Measurements from ENCODE around the gene SMCP.
A peak's percentile ranks its signal among the peaks of the same experiment; 100 is the strongest.

SMCP gene

GRCh38 chr1:152912900-152913299, 34.8 kb downstream of the SMCP start:
- no peak overlapping the region for H3K4me3 Mint-ChIP-seq
- TF ChIP-seq, protein P1, sequence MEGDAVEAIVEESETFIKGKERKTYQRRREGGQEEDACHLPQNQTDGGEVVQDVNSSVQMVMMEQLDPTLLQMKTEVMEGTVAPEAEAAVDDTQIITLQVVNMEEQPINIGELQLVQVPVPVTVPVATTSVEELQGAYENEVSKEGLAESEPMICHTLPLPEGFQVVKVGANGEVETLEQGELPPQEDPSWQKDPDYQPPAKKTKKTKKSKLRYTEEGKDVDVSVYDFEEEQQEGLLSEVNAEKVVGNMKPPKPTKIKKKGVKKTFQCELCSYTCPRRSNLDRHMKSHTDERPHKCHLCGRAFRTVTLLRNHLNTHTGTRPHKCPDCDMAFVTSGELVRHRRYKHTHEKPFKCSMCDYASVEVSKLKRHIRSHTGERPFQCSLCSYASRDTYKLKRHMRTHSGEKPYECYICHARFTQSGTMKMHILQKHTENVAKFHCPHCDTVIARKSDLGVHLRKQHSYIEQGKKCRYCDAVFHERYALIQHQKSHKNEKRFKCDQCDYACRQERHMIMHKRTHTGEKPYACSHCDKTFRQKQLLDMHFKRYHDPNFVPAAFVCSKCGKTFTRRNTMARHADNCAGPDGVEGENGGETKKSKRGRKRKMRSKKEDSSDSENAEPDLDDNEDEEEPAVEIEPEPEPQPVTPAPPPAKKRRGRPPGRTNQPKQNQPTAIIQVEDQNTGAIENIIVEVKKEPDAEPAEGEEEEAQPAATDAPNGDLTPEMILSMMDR (IDR thresholded peaks at IDR 0.05; ENCODE audit: unreplicated experiment in 3 of 3) = no peak
- H3K4me1 Mint-ChIP-seq = no peaks in the 10 kb centered on the region
- H3K36me3 Mint-ChIP-seq (ENCODE audit: low read depth) = no peaks in the 10 kb centered on the region
- H3K9me3 Mint-ChIP-seq = peaks cover 9% of the 10 kb centered on the region
- H3K27ac Mint-ChIP-seq = no peak overlapping the region
- no peaks in the 10 kb centered on the region for H3K27me3 Mint-ChIP-seq (ENCODE audit: low read depth)

GRCh38 chr1:152917794-152918193, 39.7 kb downstream of the SMCP start:
- H3K4me1 Mint-ChIP-seq = no peaks in the 10 kb centered on the region
- no peaks in the 10 kb centered on the region for H3K36me3 Mint-ChIP-seq (ENCODE audit: low read depth)
- TF ChIP-seq, protein P1 (IDR thresholded peaks at IDR 0.05; ENCODE audit: unreplicated experiment in 3 of 3) = peak; percentile 29 to 49 (median 40)
- H3K27ac Mint-ChIP-seq = no peak overlapping the region
- no peak overlapping the region for H3K4me3 Mint-ChIP-seq
- H3K9me3 Mint-ChIP-seq = peaks cover 2% of the 10 kb centered on the region
- no peaks in the 10 kb centered on the region for H3K27me3 Mint-ChIP-seq (ENCODE audit: low read depth)

DNA sequence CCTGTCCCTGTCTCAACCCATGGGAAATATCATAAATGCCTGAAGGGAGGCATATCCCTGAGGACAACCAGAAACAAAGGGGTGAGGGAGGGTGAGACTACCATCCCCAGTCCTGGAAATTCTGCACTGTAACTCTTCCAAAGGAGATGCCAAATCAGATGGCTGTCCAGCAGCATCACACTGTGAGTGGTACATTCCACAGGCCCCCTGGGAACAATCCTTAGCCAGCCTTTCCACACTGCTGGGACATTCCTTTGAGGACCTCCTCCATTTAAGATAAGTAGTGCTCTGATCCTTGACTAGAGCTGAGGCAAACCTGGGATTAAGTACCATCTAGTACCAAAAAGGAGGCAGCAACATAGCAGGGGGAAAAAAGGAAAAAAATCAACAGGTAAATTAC, 40.9 kb downstream of the SMCP start:
- no peak overlapping the region for H3K27ac Mint-ChIP-seq

GRCh38 chr1:152924191-152924590, 46.1 kb downstream of the SMCP start:
- no peaks in the 10 kb centered on the region for H3K36me3 Mint-ChIP-seq (ENCODE audit: low read depth)
- peaks cover 7% of the 10 kb centered on the region for H3K9me3 Mint-ChIP-seq
- TF ChIP-seq, protein P1 (IDR thresholded peaks at IDR 0.05; ENCODE audit: unreplicated experiment in 3 of 3) = no peak
- no peaks in the 10 kb centered on the region for H3K27me3 Mint-ChIP-seq (ENCODE audit: low read depth)
- H3K4me3 Mint-ChIP-seq = no peak overlapping the region
- H3K4me1 Mint-ChIP-seq = no peaks in the 10 kb centered on the region
- H3K27ac Mint-ChIP-seq = no peak overlapping the region

More for the DNA sequence above, 40.9 kb downstream of the SMCP start:
- H3K36me3 Mint-ChIP-seq (ENCODE audit: low read depth) = no peaks in the 10 kb centered on the region
- TF ChIP-seq, protein P1 (IDR thresholded peaks at IDR 0.05; ENCODE audit: unreplicated experiment in 3 of 3) = no peak
- H3K4me1 Mint-ChIP-seq = no peaks in the 10 kb centered on the region
- H3K27me3 Mint-ChIP-seq (ENCODE audit: low read depth) = no peaks in the 10 kb centered on the region
- H3K4me3 Mint-ChIP-seq = no peak overlapping the region
- no peaks in the 10 kb centered on the region for H3K9me3 Mint-ChIP-seq

- no peaks in the 10 kb centered on the region for H3K4me1 Mint-ChIP-seq
- TF ChIP-seq, protein P1 (IDR thresholded peaks at IDR 0.05; ENCODE audit: unreplicated experiment in 3 of 3) = no peak
- no peak overlapping the region for H3K4me3 Mint-ChIP-seq
- H3K36me3 Mint-ChIP-seq (ENCODE audit: low read depth) = no peaks in the 10 kb centered on the region
- no peak overlapping the region for H3K27ac Mint-ChIP-seq
- H3K9me3 Mint-ChIP-seq = peaks cover 7% of the 10 kb centered on the region
- H3K27me3 Mint-ChIP-seq (ENCODE audit: low read depth) = no peaks in the 10 kb centered on the region
These were observed 48.0 kb downstream of the SMCP start for GRCh38 chr1:152926091-152926490.

- H3K27me3 Mint-ChIP-seq (ENCODE audit: low read depth) = no peaks in the 10 kb centered on the region
- H3K4me3 Mint-ChIP-seq = no peak overlapping the region
- no peak overlapping the region for H3K27ac Mint-ChIP-seq
- H3K36me3 Mint-ChIP-seq (ENCODE audit: low read depth) = no peaks in the 10 kb centered on the region
- H3K9me3 Mint-ChIP-seq = peaks cover 7% of the 10 kb centered on the region
- TF ChIP-seq, protein P1 (IDR thresholded peaks at IDR 0.05; ENCODE audit: unreplicated experiment in 3 of 3) = no peak
- H3K4me1 Mint-ChIP-seq = no peaks in the 10 kb centered on the region
These were observed 50.5 kb downstream of the SMCP start for GRCh38 chr1:152928671-152929070.

Data from nephron (organoid).